NCI-H82 treated with DMSO at 0.1 percent for 48 hours (cell line): Measurements from ENCODE around the gene PIP5K1B.
"Not testable (repeated sequence)": the region's sequence is repeated elsewhere in the genome, so short reads cannot be mapped to it uniquely, and the experiment has no call there.

Experiments
- DNase-seq: peaks from one replicate; lab custom pipeline; 2025; ENCODE audit not compliant: unreplicated experiment; lab: John Stamatoyannopoulos, UW

The PIP5K1B gene, protein sequence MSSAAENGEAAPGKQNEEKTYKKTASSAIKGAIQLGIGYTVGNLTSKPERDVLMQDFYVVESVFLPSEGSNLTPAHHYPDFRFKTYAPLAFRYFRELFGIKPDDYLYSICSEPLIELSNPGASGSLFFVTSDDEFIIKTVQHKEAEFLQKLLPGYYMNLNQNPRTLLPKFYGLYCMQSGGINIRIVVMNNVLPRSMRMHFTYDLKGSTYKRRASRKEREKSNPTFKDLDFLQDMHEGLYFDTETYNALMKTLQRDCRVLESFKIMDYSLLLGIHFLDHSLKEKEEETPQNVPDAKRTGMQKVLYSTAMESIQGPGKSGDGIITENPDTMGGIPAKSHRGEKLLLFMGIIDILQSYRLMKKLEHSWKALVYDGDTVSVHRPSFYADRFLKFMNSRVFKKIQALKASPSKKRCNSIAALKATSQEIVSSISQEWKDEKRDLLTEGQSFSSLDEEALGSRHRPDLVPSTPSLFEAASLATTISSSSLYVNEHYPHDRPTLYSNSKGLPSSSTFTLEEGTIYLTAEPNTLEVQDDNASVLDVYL

DNA sequence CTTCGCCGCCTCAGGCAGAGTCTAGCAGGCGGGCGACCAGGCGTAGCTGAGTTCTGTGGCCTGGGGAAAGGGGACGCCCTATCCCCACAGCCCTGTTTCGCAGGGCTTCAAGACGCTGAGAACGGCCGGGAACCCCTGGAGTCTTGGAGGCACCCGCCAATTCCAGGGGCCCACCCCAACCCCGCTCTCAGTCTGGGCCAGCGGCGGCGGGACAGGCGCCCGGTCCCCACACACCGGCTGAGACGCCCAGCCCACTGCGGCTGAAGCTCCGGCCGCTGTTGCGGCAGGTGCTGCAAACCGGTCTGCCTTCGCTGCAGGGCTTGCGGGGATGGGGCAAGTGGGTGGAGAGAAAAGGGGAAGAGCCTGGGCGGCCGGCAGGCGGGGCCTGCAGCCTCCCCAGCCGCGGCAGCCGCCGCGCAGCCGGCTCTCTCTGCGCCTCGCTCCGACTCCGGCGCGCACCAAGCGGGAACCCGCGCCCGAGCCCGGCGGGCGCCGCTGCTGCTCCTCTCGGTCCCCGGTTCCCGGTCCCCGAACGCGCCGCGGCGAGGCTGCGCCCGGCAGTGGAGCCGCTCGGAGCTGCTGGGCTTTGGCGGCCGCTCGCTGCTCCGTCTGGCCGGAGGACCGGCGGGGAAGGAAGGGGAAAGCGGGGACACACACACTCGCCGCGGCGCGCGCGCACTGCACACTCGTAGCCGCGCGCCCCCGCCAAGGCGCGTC is at the start of gene PIP5K1B:
PIP5K1B (plus strand) TSS at position 427 of the 717 bp plus-strand sequence. CDS start 117,375 bp downstream, outside the sequence.
- DNase-seq = no peak

DNA sequence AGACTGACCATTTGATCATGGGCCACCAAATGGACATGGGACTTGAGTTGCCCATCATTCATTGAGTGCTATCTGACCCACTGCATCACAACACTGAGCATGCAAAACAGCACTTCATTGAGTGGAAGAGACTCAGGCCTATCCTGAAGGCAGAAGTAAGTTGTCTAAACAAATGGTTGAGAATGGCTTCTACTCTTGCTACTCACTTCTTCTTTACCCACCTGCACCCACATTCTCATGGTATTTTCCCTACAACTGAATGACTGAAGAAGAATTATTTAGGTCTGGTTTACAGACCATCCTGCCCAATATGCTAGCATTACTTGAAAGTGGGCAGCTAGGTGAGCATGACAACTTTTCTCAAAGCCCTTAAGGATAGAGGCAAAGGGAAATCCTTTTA is 41.0 kb upstream of the PIP5K1B start:
- DNase-seq = no peak

DNA sequence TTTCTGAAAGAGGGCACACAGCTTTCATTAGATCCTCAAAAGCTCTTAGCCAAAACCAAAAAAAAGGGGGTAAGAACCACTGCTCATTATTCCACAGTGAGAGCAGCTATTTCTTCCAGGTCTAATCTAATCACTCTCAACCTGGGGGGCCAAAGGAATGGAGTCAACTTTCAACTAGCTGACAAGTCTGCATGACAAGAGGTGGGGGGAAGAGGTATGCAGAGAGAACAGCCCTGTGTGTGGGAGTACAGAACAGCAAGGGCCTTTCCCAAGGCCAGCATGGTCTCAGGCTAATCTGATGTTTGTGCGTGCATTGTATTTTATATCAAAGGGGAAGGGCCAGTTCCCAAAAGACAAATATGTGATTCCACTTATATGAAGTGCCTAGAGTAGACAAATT is 36.9 kb upstream of the PIP5K1B start:
- DNase-seq = no peak

DNA sequence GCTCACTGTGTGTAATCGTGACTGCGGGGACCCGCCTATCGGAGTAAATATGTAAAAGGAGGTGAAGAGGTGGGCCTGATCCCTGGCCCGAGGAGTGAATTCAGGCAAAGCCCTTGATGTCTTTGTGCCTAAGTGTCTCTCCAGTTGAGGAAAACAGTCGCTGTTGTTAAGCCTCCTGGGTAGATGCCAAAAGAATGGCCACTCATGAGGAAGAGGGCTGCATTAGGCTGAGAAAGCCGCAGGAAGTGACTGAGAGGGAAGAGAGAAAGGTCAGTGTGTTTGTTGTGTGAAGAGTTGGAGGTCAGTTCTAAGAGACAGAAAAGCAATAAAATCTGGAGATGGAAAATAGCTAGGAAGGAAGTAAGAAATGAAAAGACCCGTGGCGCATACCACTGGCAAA is 35.8 kb upstream of the PIP5K1B start:
- DNase-seq = no peak

DNA sequence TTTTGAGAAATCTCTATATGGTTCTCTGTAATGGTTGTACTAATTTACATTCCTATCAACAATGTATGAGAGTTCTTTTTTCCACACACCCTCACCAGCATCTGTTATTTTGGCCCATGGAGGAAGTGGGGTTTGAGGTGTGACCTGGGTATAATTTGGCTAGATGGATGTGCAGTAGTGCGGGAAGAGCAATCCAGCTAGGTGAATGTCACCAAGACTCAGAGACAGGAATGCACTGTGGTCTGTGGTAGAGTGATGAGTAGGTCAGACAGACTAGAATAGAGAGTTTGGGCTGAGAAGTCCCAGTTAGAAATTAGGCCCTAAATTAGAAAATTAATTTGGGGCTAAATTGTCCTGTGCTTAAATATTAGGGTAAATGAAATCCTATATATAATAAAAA is 32.8 kb upstream of the PIP5K1B start:
- no peak for DNase-seq

DNA sequence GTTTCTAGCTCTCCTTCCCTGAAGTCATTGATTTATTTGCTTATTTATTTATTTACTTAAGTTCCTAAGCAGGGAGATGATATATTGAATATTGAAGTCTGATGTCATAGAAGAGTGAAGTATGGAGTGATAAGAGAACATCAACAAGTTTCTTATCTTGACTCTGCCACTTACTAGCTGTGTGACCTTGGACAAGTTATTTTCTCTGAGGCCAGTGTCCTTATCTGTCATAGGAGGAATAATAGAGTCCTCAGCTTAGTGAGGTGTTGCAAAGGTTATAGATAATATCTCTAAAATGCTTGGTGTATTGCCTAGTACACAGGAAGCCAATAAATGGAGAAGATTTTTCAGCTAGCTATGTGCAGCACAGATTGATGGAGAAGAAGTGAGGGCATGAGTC is 32.4 kb upstream of the PIP5K1B start:
- no peak for DNase-seq

DNA sequence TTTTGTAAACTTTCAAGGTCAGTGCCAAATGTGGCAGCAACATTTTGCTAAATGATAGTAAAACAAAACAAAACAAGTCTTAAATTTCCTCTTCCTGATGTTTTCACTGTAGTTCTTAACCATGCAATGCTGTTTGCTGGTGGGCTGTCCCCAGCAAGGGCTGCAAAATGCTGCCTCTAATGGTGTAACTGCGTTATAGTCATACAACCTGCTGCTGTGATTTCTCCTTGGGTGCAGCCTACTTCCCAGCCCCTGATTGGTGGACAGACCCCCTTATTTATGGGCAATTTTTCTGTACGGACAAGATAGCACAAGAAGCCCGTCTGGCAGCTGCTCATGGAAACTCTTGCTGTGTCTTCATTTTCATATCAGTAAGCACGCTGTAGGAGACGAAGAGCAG is 26.6 kb upstream of the PIP5K1B start:
- no peak for DNase-seq

DNA sequence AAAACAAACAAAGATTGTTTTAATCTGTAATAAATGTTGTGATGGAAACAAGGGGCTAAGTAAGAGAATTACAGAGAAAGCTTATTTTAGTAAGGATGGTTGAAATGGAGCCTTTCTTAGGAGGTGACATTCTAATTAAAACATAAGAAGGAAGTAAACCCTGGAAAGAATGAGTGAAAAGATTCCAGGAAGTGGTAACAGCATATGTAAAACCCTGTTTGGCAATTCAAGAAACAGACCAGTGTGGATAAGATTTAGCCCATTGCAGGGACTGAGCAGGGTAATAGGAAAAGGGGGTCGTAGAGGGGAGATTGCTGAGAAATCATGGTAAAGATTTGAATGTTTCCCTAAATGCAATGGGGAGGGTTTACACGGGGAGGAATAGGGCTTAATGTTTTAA is 21.6 kb upstream of the PIP5K1B start:
- no peak for DNase-seq

DNA sequence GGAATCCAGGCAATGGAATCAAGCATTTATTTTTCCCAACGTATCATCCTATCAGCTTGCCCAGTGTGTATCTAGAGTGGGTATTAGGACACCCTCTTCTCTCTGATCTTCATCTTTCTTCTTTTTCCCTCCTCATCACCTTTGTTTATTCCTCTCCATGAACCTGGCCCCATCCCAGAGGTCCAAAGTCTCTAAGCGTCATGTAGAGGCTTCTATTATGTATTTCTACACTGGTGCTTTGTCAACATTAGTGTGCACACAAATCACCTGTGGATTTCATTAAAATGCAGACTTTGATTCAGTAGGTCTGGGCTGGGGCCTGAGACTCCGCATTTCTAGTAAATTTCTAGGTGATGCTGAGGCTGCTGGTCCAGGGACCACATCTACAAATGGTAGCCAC is 19.8 kb upstream of the PIP5K1B start:
- no peak for DNase-seq

DNA sequence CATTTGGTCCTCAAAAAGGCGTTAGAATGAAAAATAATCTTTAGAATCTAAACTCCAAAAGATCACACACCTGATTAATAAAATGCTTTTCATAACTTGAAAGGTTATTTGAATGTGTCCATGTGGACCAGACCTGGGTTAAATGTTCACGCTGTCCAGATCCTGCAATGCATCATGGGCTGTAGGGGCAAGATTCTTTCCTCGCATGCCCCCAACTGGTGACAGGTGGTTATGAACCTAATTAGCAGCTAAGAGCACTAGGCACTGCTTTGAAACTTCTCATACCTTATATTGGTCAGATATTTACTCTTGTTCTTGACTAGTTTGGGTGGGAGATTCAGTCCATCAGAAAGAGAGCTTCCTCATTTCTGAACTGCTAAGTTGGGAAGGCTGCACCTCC is 19.3 kb upstream of the PIP5K1B start:
- DNase-seq = no peak

DNA sequence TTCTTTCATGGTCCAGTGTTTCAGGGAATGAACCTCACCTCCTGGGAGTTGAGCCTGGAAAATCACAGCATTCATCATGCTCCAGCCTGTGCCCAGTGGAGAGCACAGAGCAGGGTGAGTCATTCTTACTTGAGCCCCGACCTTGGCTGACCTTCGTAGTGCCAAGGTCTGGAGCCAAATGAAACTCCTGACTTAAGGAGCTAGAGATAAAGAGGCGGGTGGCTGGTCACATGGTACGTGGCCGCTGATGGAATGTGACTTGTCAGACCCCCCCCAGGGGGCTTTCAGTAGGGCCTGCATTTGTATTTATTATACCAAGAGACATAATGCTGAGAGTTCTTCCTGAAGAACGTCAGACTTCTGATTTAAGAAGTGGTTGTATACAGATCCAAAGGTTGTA is 15.0 kb upstream of the PIP5K1B start:
- no peak for DNase-seq

DNA sequence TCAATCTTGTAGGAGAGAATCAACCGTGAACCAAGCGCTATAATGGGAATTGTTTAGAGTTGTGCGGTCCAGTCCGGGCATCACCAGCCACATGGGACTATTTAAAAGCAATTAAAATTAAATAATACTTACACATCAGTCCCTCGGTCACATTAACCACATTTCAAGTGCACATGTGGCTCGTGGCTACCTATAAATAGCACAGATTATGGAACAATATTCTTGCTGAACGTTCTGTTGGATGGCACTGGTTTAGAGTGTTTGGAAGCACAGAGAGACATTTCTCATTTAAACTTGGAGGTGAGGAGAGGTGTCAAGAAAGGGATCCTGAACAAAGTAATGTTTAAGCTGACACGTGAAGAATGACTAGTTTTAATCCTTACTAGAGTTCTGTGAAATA is 12.5 kb upstream of the PIP5K1B start:
- DNase-seq = no peak

DNA sequence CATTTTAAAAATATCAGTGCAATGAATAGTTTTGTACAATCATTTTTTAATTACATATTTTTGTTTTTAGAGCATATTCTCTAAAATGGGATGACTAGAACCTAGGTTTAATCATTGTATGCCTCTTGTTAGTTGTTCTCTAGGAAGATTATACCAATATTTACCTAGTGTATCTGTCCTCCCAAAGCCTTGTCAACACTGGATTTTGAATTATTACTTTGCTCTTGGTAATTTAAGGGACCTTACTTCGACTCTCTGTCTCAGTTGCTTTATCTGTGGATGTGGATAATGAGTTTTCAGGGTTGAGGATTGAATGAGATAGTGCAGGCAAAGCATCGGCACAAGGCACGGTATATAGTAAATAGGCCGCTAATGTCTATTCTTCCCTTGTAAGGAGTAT is 10.9 kb upstream of the PIP5K1B start:
- DNase-seq = no peak

DNA sequence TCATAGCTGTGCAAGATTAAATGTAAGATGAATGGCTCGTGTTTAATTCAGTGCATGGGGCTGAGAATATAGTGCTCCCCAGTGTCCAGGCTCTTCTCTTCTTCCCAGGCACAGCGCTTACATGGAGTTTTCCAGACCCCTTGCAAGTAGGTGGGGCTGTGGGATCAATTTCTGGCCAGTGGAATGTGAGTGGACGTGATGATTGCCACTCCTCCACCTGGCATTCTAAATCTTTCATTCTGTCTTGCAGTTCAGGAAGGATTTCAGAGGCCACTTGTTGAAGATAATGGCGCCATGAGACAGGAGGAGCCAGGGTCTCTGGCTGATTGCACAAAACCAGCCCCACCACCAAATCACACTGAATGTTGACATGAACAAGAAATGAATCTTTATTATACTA is 7.2 kb upstream of the PIP5K1B start:
- DNase-seq = no peak

DNA sequence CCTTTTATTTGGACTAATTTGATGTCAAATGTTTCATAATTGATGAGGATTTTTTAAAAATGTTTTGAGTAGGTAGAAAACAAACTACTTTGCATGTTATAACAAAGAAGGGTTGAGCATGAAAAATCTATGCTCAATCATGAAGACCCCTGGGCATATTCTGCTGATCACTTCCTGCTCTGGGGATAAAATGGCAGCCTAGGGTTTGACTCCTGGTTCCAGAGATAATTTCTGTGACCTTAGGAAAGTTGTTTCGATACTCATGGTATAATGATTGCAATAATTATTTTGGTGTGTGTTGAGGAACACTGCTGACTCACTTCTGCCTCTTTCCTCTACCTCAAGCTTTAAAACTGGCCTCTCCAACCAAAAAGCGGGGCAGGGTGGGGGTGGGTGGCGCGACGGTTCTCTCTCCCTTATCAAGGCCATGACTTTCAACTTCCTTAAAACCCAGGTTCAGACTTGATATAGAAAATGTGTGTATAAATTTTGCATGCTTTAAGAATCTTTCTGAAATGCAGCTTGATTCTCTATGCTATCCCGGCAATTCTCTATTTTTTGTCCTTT is 6.0 kb upstream of the PIP5K1B start:
- DNase-seq = no peak

DNA sequence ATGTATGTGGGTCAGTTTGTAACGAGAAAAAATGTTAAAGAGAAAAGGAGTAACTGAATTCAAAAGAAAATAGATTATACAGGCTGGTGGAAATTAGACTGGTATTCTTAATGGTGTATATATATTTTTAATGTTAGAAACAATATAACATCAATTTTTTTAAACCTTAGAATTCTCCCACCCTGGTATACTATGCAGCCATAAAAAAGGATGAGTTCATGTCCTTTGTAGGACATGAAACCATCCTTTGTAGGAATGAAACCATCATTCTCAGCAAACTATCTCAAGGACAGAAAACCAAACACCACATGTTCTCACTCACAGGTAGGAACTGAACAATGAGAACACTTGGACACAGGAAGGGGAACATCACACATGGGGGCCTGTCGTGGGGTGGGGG is 5.4 kb upstream of the PIP5K1B start:
- not testable (repeated sequence) for DNase-seq

DNA sequence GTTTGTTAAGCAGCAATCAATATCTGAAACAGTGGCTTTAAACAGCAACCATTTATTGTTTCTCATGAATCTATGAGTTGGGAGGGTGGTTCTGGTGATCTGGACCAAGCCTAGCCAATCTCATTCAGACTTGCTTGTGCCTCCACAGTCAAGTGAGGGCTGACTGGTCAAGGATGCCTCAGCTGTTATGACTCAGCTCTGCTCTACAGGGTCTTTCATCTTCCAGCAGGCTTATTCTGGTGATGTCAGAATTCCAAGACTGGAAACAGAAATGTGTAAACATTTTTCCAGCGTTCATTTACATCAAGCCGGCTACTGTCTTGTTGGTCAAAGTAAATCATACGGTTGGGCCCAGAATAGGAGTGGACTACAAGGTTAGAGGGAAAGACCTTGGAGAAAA is 2.5 kb upstream of the PIP5K1B start:
- no peak for DNase-seq

DNA sequence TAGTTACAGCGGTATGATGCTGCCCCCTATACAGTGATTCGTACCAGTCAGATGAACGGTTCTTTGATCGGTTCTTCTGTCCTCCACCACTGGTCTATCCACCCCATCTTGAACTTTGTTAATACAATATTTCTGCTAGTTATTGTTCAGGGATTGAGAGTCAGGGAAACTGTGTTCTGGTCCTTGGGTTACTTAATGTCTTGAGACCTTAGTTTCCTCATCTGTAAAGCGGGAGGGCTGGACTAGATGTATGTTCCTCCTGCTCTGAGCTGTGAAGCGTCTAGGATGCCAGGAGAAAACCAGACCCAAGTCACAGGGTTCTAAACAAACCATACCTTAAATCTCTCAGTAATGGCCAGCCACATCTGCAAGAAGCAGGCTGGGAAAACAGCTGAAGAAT is 1.4 kb upstream of the PIP5K1B start:
- DNase-seq = no peak

DNA sequence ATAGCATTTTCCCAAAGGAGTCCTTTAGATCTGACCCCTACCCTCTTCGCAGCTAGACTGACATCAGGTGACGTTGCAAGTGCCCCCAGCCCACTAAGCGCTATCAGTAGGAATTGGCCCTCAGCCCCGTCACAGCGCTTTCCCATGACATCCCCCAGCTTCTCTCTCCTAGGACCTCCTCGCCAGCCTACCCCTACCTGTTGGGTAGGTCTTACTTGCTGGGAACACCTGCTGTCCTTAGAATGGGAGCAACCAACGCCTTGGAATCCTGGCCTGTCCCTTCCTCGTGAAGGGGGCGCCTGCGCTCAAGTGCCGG is 584 bp upstream of the PIP5K1B start:
- no peak for DNase-seq

DNA sequence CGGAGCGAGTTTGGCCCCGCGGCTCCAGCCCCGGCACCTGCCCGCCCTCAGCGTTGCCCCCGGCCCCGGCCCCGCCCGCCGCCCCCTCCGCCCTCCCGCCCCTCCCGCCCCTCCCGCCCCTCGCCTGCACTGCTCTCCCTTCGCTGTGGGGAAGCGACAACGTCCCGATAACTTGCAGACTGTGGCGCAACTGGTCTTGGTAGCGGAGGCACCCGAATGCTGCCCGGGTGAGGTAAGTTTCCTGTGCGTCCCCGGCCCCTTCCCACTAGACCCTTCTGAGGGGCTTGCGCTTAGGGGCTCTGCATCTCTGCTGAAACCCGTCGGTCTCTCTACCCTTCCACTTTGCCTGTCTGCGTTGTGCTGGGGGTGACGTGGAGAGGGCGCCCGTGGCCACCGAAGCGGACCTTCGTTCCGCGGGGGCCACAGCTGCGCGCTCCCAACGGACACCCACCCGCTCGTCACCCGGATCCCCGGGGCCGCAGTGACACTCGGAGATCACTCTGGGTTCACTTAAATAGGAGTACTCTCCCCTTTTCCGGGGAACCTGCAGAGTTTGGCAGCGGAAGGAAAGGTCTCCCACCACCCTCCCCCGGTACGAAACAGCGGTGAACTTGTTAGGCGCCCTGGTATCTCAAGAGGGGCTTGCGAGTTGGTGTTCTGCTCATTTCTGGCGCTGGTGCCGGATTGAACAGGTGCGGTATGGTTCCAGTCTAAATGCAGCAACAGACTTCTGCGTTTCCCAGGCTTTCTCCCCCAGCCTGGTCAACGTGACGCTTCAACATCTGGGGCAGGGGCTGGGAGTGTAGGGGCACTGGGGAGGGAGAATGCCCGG is 707 bp downstream of the PIP5K1B start:
- no peak for DNase-seq
